ENCODE data around the gene FAM149B1. TPM values are rescaled to one million over a fixed set of nuclear protein-coding genes. Genes with fewer than 3 reads are reported as not detected.

The FAM149B1 gene
- total and polyA plus RNA-seq, 10 of the 15 experiments (the other 5 are each of a cell fraction or from before 2014, with no cell fraction given): 6.6 to 20.9 (median 11.2) TPM

DNA sequence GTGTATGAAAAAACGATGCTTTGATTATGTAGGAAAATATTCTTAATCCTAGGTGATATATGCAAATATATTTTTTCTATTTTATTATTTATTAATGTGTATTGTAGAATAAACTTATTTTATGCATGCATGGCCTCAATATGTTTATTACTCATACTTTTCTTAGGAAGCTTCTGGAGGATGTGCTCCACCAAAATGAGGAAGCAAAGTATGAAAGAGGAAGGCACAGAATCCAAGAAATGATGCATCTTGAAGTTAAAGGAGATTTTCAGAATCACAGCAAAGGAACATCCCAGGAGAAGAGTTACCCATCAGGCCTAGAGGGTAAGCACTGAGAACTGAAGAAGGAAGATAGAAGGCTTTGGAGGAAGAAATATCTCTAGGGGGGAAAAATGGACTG, 119.5 kb downstream of the FAM149B1 start:
- no peaks in the 10 kb centered on the region for H3K9me3 ChIP-seq (replicated peaks; ENCODE audit: control insufficient read depth, insufficient read depth, low read length)
- H3K4me1 ChIP-seq (ENCODE audit: control insufficient read depth, insufficient read depth, low read length): no peaks in the 10 kb centered on the region
- intact Hi-C loops (cut with micrococcal nuclease; ENCODE audit: unreplicated experiment): no loop called here
- H3K79me2 ChIP-seq (ENCODE audit: control insufficient read depth, insufficient read depth, low read length): no peaks in the 10 kb centered on the region
- H3K36me3 ChIP-seq (ENCODE audit: control insufficient read depth in 2 of 2, insufficient read depth in 2 of 2, low read length in 1 of 2): no peaks in the 10 kb centered on the region
- ChIA-PET SMC1A (ENCODE audit: uncharacterized antibody, unreplicated experiment) (no interaction called here), POLR2A (no interaction called here), RAD21 (ENCODE audit: unreplicated experiment) (no interaction called here), CTCF (no interaction called here)
- DNase-seq (ENCODE audit: low read depth, low spot score) (no peak), FAIRE-seq (no peak), ATAC-seq (no peak)
- H3K27me3 ChIP-seq (replicated peaks in 1 of 2; ENCODE audit: control insufficient read depth in 2 of 2, insufficient read depth in 2 of 2, low read length in 1 of 2): no peaks in the 10 kb centered on the region
- no peak overlapping the region for H3K4me3 ChIP-seq
- in situ Hi-C loops (cut with MboI): no loop called here
- TF ChIP-seq BCL11A (IDR thresholded peaks at IDR 0.05; ENCODE audit: low read depth, low read length) (no peak), IKZF2 (IDR thresholded peaks at IDR 0.05) (no peak), POLR2A (IDR thresholded peaks at IDR 0.05; ENCODE audit: low read depth, low read length) (no peak), NR2F1 (conservative IDR thresholded peaks at IDR 0.05) (no peak), IKZF1 (conservative IDR thresholded peaks at IDR 0.05) (no peak), CHD2 (IDR thresholded peaks at IDR 0.05; ENCODE audit: borderline replicate concordance, low read depth, low read length) (no peak), CHD1 (IDR thresholded peaks at IDR 0.05; ENCODE audit: low read depth, low read length) (no peak), RBBP5 (conservative IDR thresholded peaks at IDR 0.05) (no peak), NR2C1 (IDR thresholded peaks at IDR 0.05) (no peak), SPI1 (IDR thresholded peaks at IDR 0.05; ENCODE audit: borderline replicate concordance, insufficient read depth, low read depth, low read length) (no peak), CEBPB (IDR thresholded peaks at IDR 0.05; ENCODE audit: borderline replicate concordance in 1 of 2, low read depth in 2 of 2, low read length in 2 of 2) (no peak), RAD21 (IDR thresholded peaks at IDR 0.05; ENCODE audit: insufficient read depth, low read depth, low read length) (no peak), RFX5 (IDR thresholded peaks at IDR 0.05; ENCODE audit: low read depth, low read length) (no peak)
- TF ChIP-seq, protein P1, sequence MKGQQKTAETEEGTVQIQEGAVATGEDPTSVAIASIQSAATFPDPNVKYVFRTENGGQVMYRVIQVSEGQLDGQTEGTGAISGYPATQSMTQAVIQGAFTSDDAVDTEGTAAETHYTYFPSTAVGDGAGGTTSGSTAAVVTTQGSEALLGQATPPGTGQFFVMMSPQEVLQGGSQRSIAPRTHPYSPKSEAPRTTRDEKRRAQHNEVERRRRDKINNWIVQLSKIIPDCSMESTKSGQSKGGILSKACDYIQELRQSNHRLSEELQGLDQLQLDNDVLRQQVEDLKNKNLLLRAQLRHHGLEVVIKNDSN (IDR thresholded peaks at IDR 0.05; ENCODE audit: borderline replicate concordance, extremely low read length, insufficient read depth, low read depth, low read length): no peak
- TF ChIP-seq, protein P2, sequence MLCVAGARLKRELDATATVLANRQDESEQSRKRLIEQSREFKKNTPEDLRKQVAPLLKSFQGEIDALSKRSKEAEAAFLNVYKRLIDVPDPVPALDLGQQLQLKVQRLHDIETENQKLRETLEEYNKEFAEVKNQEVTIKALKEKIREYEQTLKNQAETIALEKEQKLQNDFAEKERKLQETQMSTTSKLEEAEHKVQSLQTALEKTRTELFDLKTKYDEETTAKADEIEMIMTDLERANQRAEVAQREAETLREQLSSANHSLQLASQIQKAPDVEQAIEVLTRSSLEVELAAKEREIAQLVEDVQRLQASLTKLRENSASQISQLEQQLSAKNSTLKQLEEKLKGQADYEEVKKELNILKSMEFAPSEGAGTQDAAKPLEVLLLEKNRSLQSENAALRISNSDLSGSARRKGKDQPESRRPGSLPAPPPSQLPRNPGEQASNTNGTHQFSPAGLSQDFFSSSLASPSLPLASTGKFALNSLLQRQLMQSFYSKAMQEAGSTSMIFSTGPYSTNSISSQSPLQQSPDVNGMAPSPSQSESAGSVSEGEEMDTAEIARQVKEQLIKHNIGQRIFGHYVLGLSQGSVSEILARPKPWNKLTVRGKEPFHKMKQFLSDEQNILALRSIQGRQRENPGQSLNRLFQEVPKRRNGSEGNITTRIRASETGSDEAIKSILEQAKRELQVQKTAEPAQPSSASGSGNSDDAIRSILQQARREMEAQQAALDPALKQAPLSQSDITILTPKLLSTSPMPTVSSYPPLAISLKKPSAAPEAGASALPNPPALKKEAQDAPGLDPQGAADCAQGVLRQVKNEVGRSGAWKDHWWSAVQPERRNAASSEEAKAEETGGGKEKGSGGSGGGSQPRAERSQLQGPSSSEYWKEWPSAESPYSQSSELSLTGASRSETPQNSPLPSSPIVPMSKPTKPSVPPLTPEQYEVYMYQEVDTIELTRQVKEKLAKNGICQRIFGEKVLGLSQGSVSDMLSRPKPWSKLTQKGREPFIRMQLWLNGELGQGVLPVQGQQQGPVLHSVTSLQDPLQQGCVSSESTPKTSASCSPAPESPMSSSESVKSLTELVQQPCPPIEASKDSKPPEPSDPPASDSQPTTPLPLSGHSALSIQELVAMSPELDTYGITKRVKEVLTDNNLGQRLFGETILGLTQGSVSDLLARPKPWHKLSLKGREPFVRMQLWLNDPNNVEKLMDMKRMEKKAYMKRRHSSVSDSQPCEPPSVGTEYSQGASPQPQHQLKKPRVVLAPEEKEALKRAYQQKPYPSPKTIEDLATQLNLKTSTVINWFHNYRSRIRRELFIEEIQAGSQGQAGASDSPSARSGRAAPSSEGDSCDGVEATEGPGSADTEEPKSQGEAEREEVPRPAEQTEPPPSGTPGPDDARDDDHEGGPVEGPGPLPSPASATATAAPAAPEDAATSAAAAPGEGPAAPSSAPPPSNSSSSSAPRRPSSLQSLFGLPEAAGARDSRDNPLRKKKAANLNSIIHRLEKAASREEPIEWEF (IDR thresholded peaks at IDR 0.05; ENCODE audit: insufficient replicate concordance, low read depth, low read length): no peak
- TF ChIP-seq, protein P3, sequence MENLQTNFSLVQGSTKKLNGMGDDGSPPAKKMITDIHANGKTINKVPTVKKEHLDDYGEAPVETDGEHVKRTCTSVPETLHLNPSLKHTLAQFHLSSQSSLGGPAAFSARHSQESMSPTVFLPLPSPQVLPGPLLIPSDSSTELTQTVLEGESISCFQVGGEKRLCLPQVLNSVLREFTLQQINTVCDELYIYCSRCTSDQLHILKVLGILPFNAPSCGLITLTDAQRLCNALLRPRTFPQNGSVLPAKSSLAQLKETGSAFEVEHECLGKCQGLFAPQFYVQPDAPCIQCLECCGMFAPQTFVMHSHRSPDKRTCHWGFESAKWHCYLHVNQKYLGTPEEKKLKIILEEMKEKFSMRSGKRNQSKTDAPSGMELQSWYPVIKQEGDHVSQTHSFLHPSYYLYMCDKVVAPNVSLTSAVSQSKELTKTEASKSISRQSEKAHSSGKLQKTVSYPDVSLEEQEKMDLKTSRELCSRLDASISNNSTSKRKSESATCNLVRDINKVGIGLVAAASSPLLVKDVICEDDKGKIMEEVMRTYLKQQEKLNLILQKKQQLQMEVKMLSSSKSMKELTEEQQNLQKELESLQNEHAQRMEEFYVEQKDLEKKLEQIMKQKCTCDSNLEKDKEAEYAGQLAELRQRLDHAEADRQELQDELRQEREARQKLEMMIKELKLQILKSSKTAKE (IDR thresholded peaks at IDR 0.05; ENCODE audit: low read depth, poor library complexity, severe bottlenecking): no peak
- H3K9ac ChIP-seq (ENCODE audit: control insufficient read depth, insufficient read depth, low read length): no peak overlapping the region
- no peak overlapping the region for H3K27ac ChIP-seq (ENCODE audit: control insufficient read depth, insufficient read depth)
- no TSS peak for BruUV-seq (replicated peaks)
- H3K4me2 ChIP-seq (ENCODE audit: control insufficient read depth, insufficient read depth): no peak overlapping the region
- H4K20me1 ChIP-seq (ENCODE audit: control insufficient read depth, insufficient read depth): no peaks in the 10 kb centered on the region
- 0% methylated on average over 1 of the region's 1 CpG for WGBS (ENCODE audit: insufficient coverage, insufficient replicate concordance, low lambda C conversion rate, missing lambda C conversion rate)
- no peak overlapping the region for H2AFZ ChIP-seq (ENCODE audit: control insufficient read depth, low read depth, low read length)
